OCI-LY1 (cell line): ENCODE data around the gene COG6.

Experiments used
- EZH2 ChIP-seq: fragments of 200-600 bp; sonication (generic), shearing (Covaris generic); IDR thresholded peaks from 2 replicates; pipeline ENCODE4 v1.8.0; 2017; ENCODE audit warnings: borderline replicate concordance, mixed run types, mild to moderate bottlenecking, antibody characterized with exemption, low read length, moderate library complexity, mixed read lengths
- TF ChIP-seq, protein P1 (sequence below): fragments of 200-600 bp; sonication (generic), shearing (Covaris generic); IDR thresholded peaks from 2 replicates; pipeline ENCODE4 v1.5.1; 2017; ENCODE audit warnings: mild to moderate bottlenecking, antibody characterized with exemption, low read length, moderate library complexity, mixed read lengths

DNA sequence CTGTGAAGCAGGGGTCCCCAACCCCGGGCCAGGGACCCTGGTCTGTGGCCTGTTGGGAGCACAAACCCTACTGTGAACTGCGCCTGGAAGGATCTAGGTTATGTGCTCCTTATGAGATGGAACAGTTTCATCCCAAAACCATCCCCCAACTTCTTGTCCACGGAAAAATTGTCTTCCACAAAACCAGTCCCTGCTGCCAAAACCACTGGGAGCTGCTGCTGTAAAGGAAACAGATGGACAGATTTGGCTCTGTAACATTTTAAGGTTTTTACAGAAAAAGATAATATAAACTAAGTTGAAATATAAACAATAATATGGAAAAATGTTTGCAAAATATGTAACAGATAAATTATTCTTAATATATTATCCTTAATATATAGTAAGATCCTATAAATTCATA is 73.7 kb downstream of the COG6 start:
- TF ChIP-seq, protein P1, sequence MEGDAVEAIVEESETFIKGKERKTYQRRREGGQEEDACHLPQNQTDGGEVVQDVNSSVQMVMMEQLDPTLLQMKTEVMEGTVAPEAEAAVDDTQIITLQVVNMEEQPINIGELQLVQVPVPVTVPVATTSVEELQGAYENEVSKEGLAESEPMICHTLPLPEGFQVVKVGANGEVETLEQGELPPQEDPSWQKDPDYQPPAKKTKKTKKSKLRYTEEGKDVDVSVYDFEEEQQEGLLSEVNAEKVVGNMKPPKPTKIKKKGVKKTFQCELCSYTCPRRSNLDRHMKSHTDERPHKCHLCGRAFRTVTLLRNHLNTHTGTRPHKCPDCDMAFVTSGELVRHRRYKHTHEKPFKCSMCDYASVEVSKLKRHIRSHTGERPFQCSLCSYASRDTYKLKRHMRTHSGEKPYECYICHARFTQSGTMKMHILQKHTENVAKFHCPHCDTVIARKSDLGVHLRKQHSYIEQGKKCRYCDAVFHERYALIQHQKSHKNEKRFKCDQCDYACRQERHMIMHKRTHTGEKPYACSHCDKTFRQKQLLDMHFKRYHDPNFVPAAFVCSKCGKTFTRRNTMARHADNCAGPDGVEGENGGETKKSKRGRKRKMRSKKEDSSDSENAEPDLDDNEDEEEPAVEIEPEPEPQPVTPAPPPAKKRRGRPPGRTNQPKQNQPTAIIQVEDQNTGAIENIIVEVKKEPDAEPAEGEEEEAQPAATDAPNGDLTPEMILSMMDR, result no peak
- no peak for TF ChIP-seq EZH2
